Stimulated activated CD8-positive, alpha-beta memory T cell treated with anti-CD3 and anti-CD28 coated beads, Interleukin-4, amount 100 ng/mL, for 24 hours (primary cell): ENCODE results near the gene RECK.

Experiments
- DNase-seq: peaks from one replicate; pipeline ENCODE4 v3.0.0-alpha.2; 2020; ENCODE audit warnings: low read depth

RECK gene

DNA sequence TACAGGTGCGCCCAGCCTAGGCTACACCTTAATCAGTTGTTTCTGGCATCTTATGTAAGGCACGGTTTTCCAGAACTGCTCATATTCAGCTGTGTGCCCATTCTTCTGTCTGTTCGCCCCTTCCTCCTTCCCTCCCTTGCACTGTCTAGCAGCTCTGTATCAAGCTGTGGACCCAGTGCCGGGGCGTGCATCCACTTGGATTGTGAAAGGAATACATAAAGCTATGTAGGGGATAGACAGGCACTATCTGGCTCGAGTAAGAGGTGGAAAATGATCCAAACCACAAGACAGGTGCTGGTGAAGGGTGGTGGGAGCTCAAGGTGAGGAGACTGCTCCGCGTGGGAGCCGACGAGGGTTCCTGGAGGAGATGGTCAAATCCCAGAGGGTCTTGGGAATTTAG is 101.8 kb downstream of the RECK start:
- no peak for DNase-seq

DNA sequence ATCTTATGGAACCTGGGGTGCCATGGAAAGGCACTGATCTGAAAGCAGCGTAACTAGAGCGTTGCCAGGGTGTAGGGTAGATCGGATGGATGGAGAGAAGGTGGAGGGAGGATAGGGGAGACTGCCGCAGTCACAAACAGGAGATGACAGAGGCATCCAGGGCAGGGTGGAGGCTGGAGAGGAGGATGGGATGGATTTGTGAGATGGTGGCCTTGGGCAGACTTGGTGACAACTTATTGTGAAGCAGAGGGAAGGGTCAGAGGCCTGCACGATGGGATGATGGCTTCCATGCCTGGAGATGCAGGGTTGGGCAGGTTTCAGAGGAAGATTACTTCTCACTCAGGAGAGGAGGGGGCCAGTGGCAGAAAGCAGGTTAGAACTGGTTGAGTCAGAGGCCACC is 102.2 kb downstream of the RECK start:
- DNase-seq: no peak

DNA sequence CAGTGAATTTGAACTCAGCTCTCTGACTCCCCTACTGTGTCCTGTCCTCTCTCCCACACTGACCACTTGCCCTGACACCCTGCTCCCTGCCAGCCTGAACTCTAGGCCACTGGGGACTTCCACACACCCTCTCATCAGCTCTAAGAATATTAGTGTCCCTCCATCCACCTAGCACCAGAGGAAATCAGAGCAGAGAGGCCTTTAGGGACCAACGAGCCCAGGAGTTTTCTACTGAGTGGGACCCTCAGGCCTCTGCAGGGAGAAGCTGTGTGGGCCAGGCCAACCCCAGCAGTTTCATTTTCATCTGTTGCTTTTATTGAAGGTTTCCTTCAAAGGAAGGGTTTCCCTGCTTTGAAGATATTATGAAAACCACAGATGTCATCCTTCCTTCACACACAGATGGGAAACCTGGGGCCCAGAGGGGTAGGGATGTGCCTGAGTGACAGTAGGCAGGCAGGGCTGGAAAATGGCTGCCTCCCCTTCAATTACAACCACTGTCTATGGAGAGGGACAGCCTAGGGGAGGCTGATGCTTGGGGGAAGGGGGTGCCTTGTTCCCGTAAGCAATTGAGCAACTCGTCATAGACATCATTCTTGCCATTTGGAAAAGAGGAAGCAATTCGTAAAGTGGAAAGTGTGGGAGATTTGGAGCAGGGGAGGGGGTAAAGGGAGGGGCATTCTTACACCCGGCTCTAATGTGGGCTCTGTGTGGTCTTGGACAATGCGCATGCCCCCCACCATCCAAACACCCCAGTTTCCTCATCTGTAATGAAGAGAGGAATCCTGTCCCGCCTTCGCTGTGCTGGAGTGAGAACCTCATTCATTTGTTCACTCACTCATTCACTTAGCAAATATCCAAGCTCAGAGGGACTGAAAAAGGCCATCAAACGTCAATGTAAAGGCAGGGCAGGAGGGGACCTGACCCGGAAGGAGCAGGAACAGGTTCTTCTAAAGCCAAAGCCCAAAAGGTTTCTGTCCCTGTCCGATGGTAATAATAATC is 103.7 kb downstream of the RECK start:
- no peak for DNase-seq

DNA sequence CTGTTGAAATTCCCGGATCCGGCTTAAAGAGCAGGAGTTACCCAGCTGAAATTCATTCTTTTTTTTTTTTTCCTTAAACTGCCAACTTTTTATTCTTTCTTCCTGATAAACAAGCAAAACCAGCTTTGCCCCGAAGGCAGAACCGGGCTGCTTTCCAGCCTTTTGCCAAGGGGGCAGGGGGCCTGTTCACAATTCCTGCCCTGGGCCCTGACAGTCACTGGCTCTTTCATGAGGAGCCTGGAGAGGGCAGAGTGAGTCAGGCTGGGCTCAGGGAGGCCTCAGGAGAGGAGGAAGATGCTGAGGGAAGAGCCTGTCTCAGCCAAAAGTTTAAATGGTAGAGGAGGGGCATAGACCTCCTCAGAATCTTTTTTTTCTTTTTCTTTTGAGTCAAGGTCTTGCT is 104.6 kb downstream of the RECK start:
- no peak for DNase-seq

DNA sequence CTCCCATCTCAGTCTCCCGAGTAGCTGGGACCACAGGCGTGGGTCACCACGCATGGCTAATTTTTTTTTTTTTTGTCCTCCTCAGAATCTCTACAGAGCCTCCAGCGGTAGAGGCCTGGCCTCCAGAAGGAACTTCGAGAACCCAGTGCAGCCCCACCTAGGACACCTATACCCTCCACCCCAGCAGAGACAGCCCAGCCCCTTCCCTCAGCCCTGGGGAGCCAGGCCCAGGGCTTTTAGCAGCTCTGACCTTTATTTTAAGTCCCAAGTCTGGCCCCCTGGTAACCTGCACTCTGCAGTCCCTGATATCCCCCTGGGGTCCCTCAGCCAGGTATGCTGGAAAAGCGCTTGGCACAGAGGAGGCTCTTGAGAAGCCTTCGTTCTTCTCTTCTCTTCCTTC is 105.0 kb downstream of the RECK start:
- no peak for DNase-seq

DNA sequence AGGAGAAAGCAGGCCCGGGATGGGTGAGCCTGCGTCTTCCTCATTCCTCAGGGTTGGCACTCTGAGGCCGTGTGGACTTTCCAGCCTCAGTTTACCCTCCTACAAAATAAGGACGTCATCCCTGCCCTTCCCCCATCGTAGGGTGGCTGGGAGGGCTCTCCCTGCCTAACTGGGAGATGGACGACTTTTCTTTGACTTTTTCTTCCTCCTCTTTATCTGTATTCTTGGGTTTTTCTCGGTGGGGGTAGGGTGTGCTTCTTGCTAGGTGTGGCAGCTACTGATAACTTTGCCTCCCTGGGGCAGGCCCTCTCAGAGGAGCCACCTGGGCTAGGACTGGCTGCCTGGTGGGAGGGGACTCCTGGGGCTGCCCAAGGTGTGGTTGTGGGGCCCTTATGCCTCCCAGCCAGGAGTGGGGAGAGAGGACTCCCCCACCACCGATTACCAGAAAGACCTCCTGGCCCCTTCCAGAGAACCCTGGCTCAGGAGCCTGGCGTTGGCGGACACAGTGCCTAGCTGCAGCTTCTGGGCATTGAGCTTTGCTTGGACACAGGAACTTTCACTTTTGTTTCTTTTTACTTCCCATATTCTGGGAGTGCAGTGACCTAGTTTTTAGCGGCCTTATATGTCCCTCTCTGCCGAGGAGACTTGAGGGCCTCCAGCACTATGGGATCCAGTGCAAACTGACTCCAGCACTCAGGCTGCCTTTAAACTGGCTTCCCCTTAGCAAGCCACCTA is 106.0 kb downstream of the RECK start:
- no peak for DNase-seq

DNA sequence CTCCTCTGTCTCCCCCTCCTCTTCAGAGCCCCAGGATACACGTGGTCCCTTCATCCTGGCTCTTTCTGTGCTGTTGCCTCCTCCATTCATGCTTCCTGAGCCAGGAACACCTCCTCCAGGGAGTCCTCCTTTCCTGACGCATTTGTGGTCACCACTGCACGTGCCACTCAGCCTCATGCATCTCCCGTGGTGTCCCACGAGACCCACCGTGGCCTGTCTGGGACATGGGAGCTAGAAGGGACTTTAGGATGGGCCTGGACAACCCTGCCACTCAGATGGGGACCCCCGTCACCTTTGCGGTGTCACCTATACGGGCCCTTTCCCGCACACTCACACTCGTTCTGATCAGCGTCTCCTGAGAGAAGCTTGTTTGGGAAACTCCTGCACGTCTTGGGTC is 106.5 kb downstream of the RECK start:
- no peak for DNase-seq

DNA sequence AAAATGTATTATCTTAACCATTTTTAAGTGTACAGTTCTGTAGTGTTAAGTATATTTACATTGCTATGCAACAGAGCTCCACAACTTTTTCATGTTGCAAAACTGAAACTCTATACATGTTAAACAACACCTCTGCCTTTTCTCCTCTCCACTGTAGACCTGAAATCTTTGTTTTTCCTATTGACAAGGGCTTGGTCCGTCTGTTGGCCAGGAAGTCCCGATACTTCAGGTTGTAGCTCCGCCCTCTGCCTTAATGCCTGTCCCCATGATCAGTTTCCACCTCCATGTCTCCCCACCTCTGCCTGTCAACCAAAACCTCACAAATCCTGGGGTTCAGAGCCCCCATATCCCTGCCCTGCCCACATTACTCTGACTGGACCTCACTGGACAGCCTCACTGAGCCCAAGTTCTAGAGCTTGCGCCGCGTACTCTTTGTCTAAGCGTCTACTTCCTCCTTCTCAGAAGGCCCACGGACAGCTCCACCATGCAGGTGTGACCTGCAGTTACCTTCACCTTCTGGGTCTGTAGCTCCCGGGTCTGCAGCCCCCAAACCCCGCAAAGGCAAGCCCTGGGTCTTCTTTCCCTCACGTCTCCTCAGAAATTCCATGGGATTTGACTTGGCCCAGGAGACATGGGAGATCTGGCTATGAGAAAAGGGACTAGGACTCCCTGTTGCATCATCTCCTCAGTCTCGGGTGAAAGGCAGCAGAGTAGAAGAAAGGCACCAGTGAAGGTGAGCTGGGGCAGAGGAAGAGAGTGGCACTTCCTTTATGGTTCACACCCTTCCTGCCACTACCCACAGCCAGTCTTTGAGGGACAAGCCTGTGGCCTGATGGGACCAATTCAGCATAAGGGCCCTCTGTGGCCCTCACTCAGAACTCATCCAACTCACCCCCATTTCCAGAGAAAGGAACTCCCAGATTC is 107.9 kb downstream of the RECK start:
- no peak for DNase-seq

DNA sequence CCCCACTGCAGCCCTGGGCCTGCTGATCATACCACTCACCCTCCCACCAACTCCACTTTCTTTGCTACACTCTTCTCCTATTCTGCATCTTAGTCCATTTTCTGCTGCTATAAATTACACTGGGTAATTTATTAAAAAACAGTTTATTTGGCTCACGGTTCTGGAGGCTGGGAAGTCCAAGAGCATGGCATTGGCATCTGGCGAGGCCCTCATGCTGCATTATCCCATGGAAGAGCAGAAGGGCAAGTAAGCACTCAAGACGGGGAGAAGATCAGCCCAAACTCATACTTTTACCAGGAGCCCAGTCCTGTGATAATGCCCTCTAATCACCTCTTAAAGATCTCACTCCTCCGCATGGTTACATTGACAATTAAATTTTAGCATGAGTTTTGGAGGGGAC is 109.3 kb downstream of the RECK start:
- no peak for DNase-seq

DNA sequence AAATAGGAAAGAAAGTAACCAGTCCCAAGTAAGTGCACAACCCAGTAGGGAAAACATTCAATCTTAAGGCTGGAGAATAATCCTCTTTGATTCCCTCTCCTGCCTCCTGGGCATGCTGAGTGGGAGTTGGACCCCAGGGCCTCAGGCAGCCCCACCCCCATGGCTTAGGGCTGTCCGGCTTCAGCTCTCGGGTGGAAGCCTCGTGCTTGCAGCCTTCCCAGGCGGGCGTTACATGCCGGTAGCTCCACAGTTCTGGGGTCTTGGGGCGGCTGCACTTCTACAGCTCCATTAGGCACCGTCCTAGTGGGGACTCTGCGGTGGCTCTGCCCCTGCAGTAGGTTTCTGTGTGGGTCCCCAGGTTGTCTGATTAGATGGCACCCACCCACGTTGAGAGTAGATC is 109.9 kb downstream of the RECK start:
- DNase-seq: no peak

DNA sequence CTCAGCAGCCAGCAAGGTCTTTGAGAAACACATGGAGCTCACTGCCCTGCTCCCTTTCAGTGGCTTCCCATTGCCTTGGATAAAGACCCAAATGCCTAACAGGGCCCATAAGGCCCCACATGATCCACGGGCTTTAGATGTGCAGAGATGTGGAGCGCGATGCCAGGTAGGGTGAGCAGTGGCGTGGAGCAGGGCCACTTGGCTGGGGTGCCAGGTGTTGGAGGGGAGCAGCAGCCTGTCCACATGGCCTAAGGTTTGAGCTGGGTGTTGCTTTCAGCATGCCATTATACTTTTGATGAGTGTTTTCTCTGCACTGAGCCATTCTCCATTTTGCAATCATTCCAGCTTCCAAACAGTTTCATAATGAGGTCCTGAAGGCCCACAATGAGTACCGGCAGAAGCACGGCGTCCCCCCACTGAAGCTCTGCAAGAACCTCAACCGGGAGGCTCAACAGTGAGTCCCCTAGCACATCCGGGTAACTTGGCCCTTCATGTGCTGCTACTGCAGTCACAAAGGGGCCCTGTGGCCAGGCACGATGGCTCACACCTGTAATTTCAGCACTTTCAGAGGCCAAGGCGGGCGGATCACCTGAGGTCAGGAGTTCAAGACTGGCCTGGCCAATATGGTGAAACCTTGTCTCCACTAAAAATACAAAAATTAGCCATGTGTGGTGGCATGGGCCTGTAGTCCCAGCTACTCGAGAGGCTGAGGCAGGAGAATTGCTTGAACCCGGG is 110.9 kb downstream of the RECK start:
- DNase-seq: no peak

DNA sequence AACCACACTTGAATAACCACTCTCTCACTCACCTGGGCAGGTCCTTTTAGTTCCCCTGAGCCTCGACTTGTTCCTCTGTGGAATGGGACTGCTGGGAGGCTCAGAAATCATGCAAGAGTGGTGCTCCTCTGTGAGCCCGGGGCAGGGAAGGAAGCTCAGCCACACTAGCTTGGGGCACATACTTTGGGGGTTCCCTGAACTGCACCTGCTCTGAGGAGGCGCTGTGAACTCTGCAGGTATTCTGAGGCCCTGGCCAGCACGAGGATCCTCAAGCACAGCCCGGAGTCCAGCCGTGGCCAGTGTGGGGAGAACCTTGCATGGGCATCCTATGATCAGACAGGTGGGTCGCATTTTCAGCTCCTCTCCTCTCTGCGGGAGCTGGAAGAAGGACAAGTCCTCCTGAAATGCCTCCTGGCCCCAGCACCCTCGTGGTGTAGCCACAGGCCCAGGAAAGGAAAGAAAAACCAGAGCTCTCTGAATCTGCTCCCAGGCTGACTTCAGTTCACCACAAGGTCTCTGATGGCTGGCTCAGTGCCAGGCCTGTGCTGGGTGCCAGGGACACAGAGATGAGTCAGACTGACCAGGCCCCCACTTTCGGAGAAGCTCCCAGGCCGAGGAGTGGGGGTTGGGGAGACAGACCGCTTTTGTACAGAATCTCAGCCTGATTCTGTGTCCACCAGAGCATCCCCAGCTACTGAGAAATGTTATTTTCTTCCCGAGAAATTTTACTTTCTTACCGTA is 111.8 kb downstream of the RECK start:
- peak; percentile 67 for DNase-seq

DNA sequence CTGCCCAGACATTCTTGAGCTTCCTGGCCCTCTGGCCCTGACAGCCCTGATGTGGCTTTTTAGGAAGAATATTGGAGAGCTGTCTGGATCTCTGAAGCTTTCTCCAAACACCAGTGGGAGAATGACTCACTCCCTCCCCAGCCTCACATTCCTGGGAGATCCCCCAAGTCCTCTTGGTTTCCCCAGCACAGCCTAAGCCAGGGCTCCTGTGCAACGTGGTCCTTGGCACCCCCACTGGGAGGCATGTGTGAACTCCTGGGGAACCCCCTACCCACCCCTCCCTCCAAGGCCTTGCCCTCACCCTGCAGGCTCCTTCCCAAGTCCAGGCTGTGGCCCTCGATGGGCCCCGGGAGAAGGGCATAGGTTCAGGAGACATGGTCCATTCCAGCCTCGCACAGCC is 112.5 kb downstream of the RECK start:
- DNase-seq: no peak

DNA sequence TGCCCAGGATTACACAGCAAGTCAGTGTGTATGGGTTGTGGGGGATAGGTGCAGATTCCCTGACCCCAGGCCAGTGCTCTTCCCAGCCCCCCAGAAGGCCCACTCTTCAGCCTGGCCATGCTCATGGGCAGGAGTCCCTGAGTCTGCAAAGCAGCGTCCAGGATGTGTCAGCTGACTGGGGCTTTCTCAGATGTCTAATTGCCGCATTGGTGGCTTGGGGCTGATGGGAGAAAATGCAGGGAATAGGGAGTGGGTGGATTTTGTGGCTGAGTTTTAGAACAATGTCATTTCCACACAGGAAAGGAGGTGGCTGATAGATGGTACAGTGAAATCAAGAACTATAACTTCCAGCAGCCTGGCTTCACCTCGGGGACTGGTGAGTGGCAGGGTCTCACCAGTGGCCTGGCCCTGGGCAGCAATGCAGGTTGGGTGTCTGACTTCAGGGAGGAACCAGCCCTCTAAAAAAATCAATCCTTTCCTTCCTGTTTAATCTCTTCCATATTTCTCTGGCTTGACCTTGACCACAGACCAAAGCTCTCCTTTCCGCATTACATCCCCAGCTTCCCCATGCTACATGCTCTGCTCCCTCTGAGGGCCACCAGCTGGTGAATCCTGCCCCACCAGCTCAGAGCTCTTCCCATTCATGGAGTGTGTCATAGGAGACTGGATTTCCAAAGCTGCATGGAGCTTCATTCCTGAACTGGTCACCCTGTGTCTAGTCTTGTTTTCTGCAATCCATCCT is 114.0 kb downstream of the RECK start:
- DNase-seq: no peak

DNA sequence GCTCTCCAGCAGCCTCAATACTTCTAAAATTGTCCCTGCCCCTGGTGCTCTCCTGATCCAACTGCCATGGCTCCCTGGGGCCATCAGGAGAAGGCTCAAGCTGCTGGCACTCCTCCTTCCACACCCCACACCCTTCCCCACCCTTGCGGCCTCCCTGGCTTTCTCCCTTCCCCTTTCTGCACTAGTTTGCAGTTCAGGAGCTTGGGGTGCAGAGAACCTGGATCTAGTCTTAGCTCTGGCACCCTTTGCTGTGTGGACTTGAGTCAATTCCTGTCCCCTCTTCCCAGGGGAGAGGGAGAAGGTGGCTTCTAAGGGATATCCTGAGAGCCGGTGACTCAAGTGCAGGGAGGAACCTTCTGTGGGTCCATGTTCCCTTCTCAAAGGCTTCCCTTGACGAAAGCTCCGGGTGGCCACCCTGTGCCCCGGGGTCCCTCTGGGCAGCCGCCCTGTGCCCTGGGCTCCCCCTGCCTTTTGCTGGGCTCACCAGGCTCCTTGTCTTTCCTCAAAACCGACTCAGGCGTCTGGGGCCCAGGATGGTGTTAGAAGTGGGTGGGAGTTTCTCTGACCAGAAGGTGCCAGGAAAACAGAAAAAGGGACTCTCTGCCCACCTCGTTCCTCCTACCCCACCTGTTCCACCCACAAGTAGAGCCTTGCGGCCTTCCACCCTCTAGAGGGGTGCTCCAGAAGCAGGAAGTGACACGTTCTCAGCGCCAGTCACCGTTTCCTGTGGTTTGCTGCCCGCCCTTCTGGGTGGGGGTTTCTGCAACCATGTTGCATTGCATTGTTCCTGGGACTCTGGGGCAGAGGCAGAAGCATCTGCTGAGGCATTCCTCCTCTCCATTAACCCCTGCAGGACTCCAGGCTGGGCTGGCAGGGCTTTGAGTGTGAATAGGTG is 114.8 kb downstream of the RECK start:
- peak; percentile 83 for DNase-seq

DNA sequence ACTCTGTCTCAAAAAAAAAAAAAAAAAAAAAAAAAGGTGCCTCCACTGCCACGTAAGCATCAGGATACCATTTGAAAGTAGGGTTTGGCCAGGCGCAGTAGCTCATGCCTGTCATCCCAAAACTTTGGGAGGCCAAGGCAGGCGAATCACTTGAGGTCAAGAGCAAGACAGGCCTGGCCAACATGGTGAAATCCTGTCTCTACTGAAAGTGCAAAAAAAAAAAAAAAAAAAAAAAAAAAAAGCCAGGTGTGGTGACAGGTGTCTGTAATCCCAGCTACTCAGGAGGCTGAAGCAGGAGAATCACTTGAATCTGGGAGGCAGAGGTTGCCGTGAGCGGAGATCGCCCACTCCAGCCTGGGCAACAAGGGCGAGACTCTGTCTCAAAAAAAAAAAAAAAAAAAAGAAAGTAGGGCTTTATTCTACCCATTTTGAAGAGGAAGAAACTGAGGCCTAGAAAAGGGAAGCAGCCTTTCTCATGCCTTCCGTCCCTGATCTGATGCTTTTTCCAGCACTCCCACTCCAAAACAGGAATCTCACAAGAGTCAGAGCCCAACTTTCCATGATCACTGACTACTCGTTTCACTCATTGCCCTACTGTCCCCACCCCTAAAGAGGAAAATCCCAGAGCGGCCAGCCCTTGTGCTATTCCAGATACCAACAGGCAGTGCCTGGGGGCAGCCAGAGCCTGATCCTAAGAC is 116.2 kb downstream of the RECK start:
- no peak for DNase-seq

DNA sequence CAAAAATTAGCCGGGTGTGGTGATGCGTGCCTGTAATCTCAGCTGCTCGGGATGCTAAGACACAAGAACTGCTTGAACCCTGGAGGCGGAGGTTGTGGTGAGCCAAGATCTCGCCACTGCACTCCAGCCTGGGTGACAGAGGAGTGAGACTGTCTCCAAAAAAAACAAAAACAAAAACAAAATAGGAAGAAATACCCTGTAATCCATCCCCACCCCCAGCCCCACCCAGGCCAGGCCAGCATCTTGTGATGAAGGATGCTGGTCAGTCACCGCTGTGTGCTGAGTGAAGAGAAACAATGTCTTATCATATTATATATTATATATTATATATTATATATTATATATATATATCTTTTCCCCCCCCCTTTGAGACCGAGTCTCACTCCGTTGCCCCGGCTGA is 117.0 kb downstream of the RECK start:
- DNase-seq: no peak

DNA sequence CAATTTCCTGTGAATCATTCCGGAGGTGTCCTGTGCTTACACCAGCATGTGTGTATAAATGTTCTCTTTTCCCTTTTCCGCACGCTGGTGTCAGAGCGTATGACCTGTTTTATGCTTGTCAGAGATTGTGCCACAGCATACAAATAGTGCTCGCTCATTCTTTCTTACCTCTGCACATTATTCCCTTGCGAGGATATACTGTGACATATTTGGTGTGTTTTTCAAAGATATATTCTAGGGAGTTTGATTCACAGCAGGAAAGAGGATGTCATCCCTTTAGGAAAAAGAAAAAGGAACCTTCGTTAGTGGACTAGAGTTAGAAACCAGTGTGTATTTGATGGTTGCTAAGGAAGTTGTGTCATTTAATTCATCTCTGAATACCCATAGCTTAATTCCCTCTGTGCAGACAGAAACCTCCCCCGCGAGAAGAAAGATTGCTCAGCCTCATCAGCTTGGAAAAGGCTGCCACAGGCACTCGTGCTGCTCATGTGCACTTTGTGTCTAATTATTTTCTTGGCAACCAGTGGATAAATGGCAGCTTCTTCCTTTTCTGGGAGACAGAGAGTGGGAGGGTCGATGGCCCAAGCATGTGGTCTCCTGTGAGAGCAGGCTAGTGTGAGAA is 117.7 kb downstream of the RECK start:
- DNase-seq: no peak
